Ishikawa (cell line): ENCODE data around the gene FBXO9.

Experiments
- CEBPB ChIP-seq: IDR thresholded peaks from 2 replicates; pipeline ENCODE4 v1.6.1; 2012
- CREB1 ChIP-seq: IDR thresholded peaks from 2 replicates; pipeline ENCODE4 v1.6.1; 2012; ENCODE audit warnings: low read depth
- EGR1 ChIP-seq: IDR thresholded peaks from 2 replicates; pipeline ENCODE4 v1.6.1; 2012
- EP300 ChIP-seq: IDR thresholded peaks from 2 replicates; pipeline ENCODE4 v1.6.1; 2012; ENCODE audit warnings: borderline replicate concordance
- FOXM1 ChIP-seq: IDR thresholded peaks from 2 replicates; pipeline ENCODE4 v1.6.1; 2012; ENCODE audit warnings: low read depth, borderline replicate concordance
- MAX ChIP-seq: IDR thresholded peaks from 2 replicates; pipeline ENCODE4 v1.6.1; 2012
- NFIC ChIP-seq: IDR thresholded peaks from 2 replicates; pipeline ENCODE4 v1.6.1; 2012
- RAD21 ChIP-seq: IDR thresholded peaks from 2 replicates; pipeline ENCODE4 v1.6.1; 2012; ENCODE audit warnings: low read depth
- REST ChIP-seq: IDR thresholded peaks from 2 replicates; pipeline ENCODE4 v1.6.1; 2012; ENCODE audit warnings: low read depth, mild to moderate bottlenecking
- TAF1 ChIP-seq: IDR thresholded peaks from 2 replicates; pipeline ENCODE4 v1.6.1; 2012; ENCODE audit warnings: low read depth, mild to moderate bottlenecking
- TCF12 ChIP-seq: IDR thresholded peaks from 2 replicates; pipeline ENCODE4 v1.6.1; 2012; ENCODE audit warnings: low read depth
- TEAD4 ChIP-seq: IDR thresholded peaks from 2 replicates; pipeline ENCODE4 v1.6.1; 2012
- USF1 ChIP-seq: IDR thresholded peaks from 2 replicates; pipeline ENCODE4 v1.6.1; 2012
- YY1 ChIP-seq: IDR thresholded peaks from 2 replicates; pipeline ENCODE4 v1.6.1; 2012; ENCODE audit warnings: low read depth
- ZBTB7A ChIP-seq: IDR thresholded peaks from 2 replicates; pipeline ENCODE4 v1.6.1; 2012; ENCODE audit warnings: low read depth

Gene FBXO9

GRCh38 chr6:53119772-53120409 lies 54.7 kb downstream of the FBXO9 start:
- no peak for TF ChIP-seq USF1
- TF ChIP-seq ZBTB7A: no peak
- no peak for TF ChIP-seq NFIC
- no peak for TF ChIP-seq TCF12
- TF ChIP-seq YY1: no peak
- no peak for TF ChIP-seq RAD21
- TF ChIP-seq EP300: no peak
- TF ChIP-seq FOXM1: no peak
- TF ChIP-seq TEAD4: no peak
- TF ChIP-seq REST: no peak
- TF ChIP-seq TAF1: no peak
- no peak for TF ChIP-seq CEBPB
- TF ChIP-seq MAX: no peak
- TF ChIP-seq CREB1: no peak
- no peak for TF ChIP-seq EGR1

- TF ChIP-seq RAD21: no peak
- TF ChIP-seq USF1: no peak
- no peak for TF ChIP-seq TCF12
- TF ChIP-seq NFIC: no peak
- TF ChIP-seq CEBPB: no peak
These were observed 59.1 kb downstream of the FBXO9 start for GRCh38 chr6:53124131-53124800.

- TF ChIP-seq FOXM1 (no peak), RAD21 (no peak), TEAD4 (no peak), TCF12 (no peak), REST (no peak)
These were observed 60.1 kb downstream of the FBXO9 start for GRCh38 chr6:53125276-53125675.

GRCh38 chr6:53128842-53129241 lies 63.6 kb downstream of the FBXO9 start:
- TF ChIP-seq CREB1: no peak
- no peak for TF ChIP-seq EP300
- TF ChIP-seq ZBTB7A: no peak

- TF ChIP-seq TCF12 (no peak), REST (no peak)
These were observed 65.5 kb downstream of the FBXO9 start for GRCh38 chr6:53130569-53131290.
